ENCODE data around the gene ZSCAN22.

The ZSCAN22 gene

GRCh38 chr19:58351990-58352755 is 25.4 kb downstream of the ZSCAN22 start:
- no peak for DNase-seq (ENCODE audit: low spot score)

- no peak for DNase-seq (ENCODE audit: low spot score)
These were observed 26.2 kb downstream of the ZSCAN22 start, which contains the start of gene A1BG for GRCh38 chr19:58352760-58353671. TSS of gene A1BG (minus strand) at chr19:58353492. CDS start at chr19:58353437, 55 bp downstream.

DNA sequence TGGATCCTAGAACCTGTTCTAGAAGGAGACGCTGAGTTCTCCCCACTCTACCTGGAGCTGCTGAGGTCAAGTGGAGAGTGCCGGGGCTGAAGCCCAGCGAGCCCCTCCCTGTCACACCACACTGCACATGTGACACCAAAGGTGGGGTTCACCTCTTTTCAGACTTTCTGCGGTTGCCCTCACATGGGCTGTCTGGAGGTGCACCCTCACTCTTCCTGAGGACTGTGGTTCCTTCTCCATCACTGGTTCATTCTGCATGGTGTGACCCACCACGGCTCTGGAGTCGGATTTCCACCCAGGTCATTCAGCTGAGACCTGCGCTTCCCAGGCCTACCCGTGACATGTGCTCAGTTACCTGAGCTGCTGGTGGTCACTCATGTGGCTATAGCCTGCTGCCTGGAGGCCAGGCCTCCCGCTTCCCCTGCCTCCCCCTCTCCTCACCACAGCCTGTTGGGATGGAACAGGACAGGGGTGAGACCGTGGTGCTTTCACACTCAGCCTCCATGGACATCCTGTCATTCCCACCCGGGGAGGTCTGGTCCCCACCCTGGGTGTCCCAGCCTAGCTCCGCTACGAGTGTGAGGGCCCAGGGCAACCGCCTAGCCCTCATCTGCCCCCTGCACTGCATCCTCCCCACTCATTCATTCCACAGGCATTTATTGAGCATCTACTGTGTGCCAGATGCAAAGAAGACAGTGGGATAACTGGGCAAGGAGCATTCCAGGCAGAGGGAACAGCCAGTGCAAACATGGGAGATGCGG is 27.1 kb downstream of the ZSCAN22 start:
- DNase-seq (ENCODE audit: low spot score), result no peak

DNA sequence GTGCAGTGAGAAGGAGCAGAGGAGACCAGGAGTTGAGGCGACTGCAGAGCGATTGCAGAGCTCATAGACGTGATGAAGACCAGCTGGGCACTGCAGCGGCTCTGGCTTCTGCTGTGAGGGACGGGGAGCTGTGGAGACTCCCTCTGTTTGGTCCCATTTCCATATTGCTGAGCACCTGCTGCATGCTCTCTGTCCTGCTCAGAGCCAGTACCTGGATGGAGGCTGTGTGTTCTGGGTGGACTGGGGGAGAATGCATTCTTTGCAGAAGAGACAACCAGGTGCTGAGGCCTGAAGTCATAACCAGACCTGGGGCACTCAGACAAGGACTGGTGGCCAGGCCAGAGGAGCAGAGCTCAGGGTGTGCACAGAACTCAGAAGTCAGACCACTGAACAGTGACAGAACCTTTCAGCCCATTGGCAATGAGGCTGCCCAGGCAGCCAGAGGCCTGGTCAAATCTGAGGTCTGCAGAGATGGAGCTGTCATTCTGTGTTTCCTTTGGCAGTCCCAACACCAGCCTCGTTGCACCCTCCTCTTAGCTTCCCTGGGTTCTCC is 27.8 kb downstream of the ZSCAN22 start:
- no peak for DNase-seq (ENCODE audit: low spot score)

DNA sequence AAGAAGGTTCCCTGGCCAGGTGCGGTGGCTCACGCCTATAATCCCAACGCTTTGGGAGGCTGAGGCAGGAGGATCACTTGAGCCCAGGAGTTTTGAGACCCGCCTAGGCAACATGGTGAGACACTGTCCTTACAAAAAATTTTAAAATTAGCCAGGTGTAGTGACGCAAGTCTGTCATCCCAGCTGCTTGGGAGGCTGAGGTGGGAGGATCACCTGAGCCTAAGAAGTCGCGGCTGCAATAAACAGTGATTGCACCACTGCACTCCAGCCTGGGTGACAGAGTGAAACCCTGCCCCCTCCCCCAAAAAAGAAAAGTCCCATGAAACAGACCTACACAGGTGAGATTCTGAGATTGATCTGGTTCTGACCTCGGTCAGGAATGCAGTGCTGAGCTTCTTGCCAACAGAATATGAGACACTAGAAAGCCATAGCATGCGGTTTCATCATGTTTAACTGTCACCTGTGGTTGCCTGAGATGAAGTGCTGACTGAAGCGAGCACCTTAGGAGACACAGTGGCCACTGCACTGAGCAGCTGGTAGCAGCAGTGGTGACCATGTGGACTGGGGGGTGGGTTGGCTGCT is 28.5 kb downstream of the ZSCAN22 start:
- peak; percentile 34 for DNase-seq (ENCODE audit: low spot score)

DNA sequence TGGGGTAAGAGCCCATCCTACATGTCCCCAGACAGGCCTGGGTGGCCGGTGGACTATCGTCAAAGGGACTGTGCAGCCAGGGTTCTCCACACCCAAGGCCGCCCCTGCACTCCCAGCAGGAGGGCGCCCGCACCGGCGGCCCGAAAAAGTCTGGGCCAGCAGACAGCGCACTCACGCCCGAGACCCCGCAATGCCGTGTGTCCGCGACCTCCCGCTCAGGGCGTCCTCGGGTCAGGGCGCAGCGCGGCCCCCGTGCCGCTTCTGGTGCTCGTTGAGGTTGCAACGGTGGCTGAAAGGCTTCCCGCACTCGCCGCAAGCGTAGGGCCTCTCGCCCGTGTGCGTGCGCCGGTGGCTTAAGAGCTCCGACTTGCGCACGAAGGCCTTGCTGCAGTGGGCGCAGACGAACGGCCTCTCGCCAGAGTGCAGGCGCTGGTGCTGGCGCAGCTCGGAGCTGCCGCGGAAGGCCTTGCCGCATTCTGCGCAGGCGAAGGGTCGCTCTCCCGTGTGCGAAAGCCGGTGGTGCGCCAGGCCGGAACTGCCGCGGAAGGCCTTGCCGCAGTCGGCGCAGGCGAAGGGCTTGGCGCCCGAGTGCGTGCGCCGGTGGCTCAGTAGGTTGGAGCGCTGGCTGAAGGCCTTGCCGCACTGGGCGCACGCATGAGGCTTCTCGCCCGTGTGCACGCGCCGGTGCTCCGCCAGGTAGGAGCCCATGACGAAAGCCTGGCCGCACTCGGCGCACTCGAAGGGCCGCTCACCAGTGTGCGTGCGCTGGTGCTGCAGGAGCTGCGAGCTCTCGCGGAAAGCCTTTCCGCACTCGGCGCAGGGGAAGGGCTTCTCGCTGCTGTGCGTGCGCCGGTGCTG is 29.3 kb downstream of the ZSCAN22 start:
- no peak for DNase-seq (ENCODE audit: low spot score)

GRCh38 chr19:58356766-58357480 is 30.1 kb downstream of the ZSCAN22 start:
- DNase-seq (ENCODE audit: low spot score), result no peak

- no peak for DNase-seq (ENCODE audit: low spot score)
These were observed 30.8 kb downstream of the ZSCAN22 start for GRCh38 chr19:58357481-58358145.

DNA sequence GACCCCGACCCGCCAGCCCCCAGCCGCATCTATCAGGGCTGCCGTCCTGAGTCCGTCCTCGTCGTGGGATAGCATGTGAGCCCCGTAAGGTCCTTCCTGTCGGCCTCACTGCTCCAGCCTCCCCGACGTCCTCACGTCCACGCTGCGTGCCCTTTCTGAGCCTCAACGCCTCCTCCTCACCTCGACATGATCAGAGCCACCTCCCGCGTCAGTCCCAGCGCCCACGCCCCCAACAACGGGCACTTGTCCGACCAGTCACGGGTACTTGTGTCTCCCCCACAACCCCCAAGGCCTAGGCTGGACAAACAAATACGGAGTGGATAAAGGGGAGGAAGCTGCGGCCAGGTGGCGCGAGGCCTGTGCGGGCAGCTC is 35.1 kb downstream of the ZSCAN22 start:
- DNase-seq (ENCODE audit: low spot score), result no peak

DNA sequence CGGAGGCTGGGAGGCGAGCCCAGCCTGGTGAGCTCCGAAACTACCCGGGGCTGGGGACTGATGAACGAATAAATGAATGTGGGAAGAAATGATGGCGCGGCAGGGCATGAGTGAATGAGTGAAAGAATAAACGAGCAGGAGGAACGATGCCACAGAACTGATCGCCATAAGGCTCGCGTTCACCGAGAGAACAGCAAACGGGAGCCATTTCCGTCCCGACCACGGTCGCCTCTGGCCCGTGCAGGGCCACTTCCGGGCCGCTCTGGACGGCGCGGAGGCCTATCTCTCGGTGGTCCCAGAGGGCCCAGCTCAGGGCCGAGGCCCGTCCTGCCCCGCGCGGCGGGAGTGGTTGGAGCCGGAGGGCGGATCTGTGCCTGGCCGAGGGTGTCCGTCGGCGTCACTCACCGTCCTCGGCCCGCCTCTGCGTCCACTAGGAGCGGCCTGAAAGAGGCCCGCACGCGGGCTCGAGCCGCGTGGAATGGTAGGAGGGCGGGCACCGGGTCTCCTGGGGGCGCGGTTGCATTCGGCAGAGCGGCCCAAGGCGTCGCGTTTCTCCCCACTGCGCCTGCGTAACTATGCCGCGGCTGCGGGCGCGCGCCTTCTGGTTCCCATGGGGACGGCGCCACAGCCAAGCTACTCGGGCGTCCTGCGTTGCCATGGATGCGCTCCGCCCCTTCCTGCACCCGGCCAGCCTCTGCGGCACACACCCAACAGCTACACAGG is 35.6 kb downstream of the ZSCAN22 start, which contains the start of gene ZNF497:
Gene ZNF497 (minus strand): TSS at position 480 of the 723 bp plus-strand sequence. CDS start 5,116 bp downstream, outside the sequence.
- peak; percentile 97 for DNase-seq (ENCODE audit: low spot score)

DNA sequence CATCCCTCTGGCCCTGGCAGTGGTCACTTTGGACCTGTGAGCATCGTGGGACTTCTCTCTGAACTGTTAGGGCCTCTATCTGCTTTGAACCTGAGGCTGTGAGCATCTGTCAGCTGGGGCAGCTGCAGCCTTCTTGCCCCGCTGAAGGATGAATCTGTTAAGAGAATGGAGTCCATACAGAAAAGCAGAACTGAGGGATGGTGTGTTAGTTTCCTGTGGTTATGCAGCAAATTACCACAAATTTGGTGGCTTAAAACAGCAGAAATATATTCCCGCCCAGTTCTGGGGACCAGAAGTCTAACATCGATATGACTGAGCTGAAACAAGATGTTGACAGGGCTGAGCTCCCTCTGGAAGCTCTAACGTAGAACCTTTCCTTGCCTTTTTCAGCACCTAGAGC is 37.4 kb downstream of the ZSCAN22 start:
- DNase-seq (ENCODE audit: low spot score), result no peak

- DNase-seq (ENCODE audit: low spot score), result no peak
These were observed 40.0 kb downstream of the ZSCAN22 start for GRCh38 chr19:58366585-58367430.

GRCh38 chr19:58367698-58368454 is 41.1 kb downstream of the ZSCAN22 start:
- no peak for DNase-seq (ENCODE audit: low spot score)

GRCh38 chr19:58368561-58369360 is 42.0 kb downstream of the ZSCAN22 start:
- no peak for DNase-seq (ENCODE audit: low spot score)

GRCh38 chr19:58372311-58373133 is 45.7 kb downstream of the ZSCAN22 start:
- no peak for DNase-seq (ENCODE audit: low spot score)

Measured in putamen (tissue), 1 donor.